ENCODE results near the gene TRPM1. TPM values are rescaled to one million over a fixed set of nuclear protein-coding genes. Genes with fewer than 3 reads are reported as not detected.

Gene TRPM1
- total RNA-seq, 2 donors from 2014 or later: 5.5 TPM; not detected in 1

DNA sequence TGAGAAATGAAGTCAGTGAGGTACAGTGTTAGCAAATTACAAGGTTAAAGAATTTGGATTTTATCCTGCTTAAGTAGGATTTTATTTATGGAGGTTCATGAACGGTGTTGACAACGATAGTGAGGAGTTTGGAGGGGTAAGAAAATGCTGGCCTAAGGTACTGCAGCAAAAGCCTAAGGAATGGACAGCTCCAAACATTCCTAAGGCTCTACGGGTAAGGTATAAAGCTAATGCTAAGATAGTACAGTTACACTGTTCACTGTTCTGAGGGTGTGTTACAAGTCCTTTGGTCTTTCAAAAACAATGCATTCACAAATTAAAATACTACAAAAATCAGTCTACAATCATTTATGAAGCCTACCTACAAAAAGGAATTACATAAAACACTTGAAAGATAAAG, 117.4 kb downstream of the TRPM1 start:
- intact Hi-C loops (cut with DNase I): loop anchor here (10.0 kb wide), 2 partner anchors 59 to 141 kb away; no protein-coding TSS in a partner anchor
- Histone ChIP-seq H3K9me3 (no peaks in the 10 kb centered on the region), H3K4me3 (no peak overlapping the region), H3K27ac (peak overlapping the region; percentile 54 to 59), H3K27me3 (replicated peaks; ENCODE audit: insufficient read depth) (no peaks in the 10 kb centered on the region), H3K4me1 (replicated peaks) (no peaks in the 10 kb centered on the region), H3K36me3 (no peaks in the 10 kb centered on the region)
- TF ChIP-seq POLR2A (IDR thresholded peaks at IDR 0.05) (no peak), POLR2AphosphoS5 (IDR thresholded peaks at IDR 0.05) (no peak)
- TF ChIP-seq, protein P1, sequence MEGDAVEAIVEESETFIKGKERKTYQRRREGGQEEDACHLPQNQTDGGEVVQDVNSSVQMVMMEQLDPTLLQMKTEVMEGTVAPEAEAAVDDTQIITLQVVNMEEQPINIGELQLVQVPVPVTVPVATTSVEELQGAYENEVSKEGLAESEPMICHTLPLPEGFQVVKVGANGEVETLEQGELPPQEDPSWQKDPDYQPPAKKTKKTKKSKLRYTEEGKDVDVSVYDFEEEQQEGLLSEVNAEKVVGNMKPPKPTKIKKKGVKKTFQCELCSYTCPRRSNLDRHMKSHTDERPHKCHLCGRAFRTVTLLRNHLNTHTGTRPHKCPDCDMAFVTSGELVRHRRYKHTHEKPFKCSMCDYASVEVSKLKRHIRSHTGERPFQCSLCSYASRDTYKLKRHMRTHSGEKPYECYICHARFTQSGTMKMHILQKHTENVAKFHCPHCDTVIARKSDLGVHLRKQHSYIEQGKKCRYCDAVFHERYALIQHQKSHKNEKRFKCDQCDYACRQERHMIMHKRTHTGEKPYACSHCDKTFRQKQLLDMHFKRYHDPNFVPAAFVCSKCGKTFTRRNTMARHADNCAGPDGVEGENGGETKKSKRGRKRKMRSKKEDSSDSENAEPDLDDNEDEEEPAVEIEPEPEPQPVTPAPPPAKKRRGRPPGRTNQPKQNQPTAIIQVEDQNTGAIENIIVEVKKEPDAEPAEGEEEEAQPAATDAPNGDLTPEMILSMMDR (IDR thresholded peaks at IDR 0.05): no peak
- WGBS: 44% methylated on average over 3 of the region's 3 CpGs
- no peak for DNase-seq (ENCODE audit: low spot score)

DNA sequence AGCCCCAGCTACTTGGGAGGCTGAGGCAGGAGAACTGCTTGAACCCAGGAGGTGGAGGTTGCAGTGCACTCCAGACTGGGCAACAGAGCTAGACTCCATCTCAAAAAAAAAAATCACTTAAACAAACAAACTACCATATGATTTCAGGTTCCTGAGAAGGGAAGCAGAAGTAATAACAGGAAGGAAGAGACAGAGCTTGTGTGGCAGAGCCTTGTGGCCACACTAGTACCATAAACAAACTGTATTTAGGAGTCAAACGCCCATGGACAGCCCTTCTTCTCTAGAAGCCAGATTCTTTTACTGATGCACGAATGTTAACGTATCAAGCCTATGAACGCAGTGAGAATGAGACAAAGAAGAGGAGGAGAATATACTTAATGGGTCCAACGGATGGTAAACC, 122.1 kb downstream of the TRPM1 start:
- Histone ChIP-seq H3K36me3 (no peaks in the 10 kb centered on the region), H3K4me1 (replicated peaks) (no peaks in the 10 kb centered on the region), H3K9me3 (no peaks in the 10 kb centered on the region), H3K27me3 (replicated peaks; ENCODE audit: insufficient read depth) (no peaks in the 10 kb centered on the region), H3K4me3 (no peak overlapping the region), H3K27ac (no peak overlapping the region)
- DNase-seq (ENCODE audit: low spot score): no peak
- intact Hi-C loops (cut with DNase I): no loop called here
- TF ChIP-seq POLR2A (IDR thresholded peaks at IDR 0.05): no peak
- WGBS: 94% methylated on average over 5 of the region's 5 CpGs

DNA sequence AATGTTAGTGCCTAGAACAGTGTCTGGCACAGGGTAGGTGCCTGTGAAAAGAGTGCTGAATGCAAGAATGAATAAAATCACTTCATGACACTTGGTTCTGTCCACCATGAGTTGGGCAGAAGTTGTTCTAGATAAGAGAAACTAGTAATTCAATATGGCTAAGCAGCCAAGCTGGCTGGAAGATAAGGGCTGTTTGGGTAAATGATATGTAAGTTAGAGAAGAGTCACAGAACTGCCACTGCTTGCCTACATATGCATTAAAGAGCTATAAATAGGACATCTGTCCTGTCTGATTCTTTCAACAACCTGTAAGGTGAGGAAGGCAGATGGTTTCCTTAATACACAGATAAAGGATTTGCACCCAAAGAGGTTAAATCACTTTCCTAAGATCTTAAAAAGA, 123.2 kb downstream of the TRPM1 start:
- TF ChIP-seq, protein P1 (IDR thresholded peaks at IDR 0.05): no peak
- TF ChIP-seq POLR2A (IDR thresholded peaks at IDR 0.05) (no peak), POLR2AphosphoS5 (IDR thresholded peaks at IDR 0.05) (no peak)
- intact Hi-C loops (cut with DNase I): no loop called here
- H3K4me1 ChIP-seq (replicated peaks): no peaks in the 10 kb centered on the region

DNA sequence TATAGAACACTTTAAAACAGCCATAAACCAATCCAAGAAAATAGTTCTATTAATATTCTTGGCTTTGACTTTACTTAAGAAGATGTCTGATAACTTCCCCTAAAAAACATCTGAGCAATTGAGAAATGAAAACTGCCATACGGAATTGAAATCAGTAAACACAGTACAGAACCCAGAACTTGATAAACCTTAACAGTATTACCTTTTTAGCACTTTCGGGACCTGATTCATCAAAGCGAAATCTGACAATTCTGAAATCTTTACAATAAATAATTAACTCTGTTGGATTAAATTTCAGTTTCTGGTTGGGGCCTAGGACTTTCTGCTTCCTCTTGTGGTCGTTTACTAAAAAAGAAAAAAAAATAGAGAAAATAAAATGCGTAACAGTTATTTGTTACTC, 127.4 kb downstream of the TRPM1 start:
- no peak overlapping the region for H3K27ac ChIP-seq
- no peaks in the 10 kb centered on the region for H3K27me3 ChIP-seq (replicated peaks; ENCODE audit: insufficient read depth)
- no peak for DNase-seq (ENCODE audit: low spot score)
- WGBS: 89% methylated on average over 5 of the region's 5 CpGs
- intact Hi-C loops (cut with DNase I): no loop called here
- TF ChIP-seq POLR2AphosphoS5 (IDR thresholded peaks at IDR 0.05): no peak
- TF ChIP-seq, protein P1 (IDR thresholded peaks at IDR 0.05): no peak
- no peak for TF ChIP-seq POLR2A (IDR thresholded peaks at IDR 0.05)
- no peak overlapping the region for H3K4me3 ChIP-seq
- H3K9me3 ChIP-seq: no peaks in the 10 kb centered on the region
- no peaks in the 10 kb centered on the region for H3K36me3 ChIP-seq
- no peaks in the 10 kb centered on the region for H3K4me1 ChIP-seq (replicated peaks)

More for the DNA sequence above, 123.2 kb downstream of the TRPM1 start:
- no peaks in the 10 kb centered on the region for H3K36me3 ChIP-seq
- no peak overlapping the region for H3K27ac ChIP-seq
- no peak overlapping the region for H3K4me3 ChIP-seq
- no peak for DNase-seq (ENCODE audit: low spot score)
- no peaks in the 10 kb centered on the region for H3K9me3 ChIP-seq
- no peaks in the 10 kb centered on the region for H3K27me3 ChIP-seq (replicated peaks; ENCODE audit: insufficient read depth)

DNA sequence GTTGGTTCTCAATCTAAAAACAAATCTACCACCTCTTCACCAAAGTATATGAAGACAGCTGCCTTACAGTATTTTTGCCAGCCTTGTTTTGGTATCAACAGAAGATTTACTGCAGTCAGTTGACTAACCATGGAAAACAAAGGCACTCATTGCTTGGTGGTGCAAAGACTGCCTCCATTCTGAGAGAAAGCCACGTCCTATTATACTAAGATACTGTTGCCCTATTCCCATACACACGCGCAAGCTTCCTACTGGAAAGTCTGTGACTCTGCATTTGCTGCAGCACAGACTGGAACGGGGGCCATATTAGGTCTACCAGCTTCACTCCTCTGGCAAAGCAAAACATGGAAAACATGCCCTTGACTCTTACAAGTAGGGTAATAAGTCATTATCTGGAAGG, 128.1 kb downstream of the TRPM1 start:
- intact Hi-C loops (cut with DNase I): no loop called here
- TF ChIP-seq POLR2A (IDR thresholded peaks at IDR 0.05) (no peak), POLR2AphosphoS5 (IDR thresholded peaks at IDR 0.05) (no peak)
- TF ChIP-seq, protein P1 (IDR thresholded peaks at IDR 0.05): no peak
- no peaks in the 10 kb centered on the region for H3K4me1 ChIP-seq (replicated peaks)
- no peaks in the 10 kb centered on the region for H3K9me3 ChIP-seq
- no peak overlapping the region for H3K4me3 ChIP-seq
- 97% methylated on average over 4 of the region's 4 CpGs for WGBS
- DNase-seq (ENCODE audit: low spot score): no peak
- no peaks in the 10 kb centered on the region for H3K27me3 ChIP-seq (replicated peaks; ENCODE audit: insufficient read depth)
- no peak overlapping the region for H3K27ac ChIP-seq
- H3K36me3 ChIP-seq: no peaks in the 10 kb centered on the region
